NCI-H1417 (cell line): ENCODE data around the gene NT5DC3.
"Not testable (repeated sequence)": the region's sequence is repeated elsewhere in the genome, so short reads cannot be mapped to it uniquely, and the experiment has no call there.

Experiments used
- DNase-seq, 3 experiments: peaks; one replicate each; lab custom pipeline; 2025; lab: John Stamatoyannopoulos, UW

The NT5DC3 gene

GRCh38 chr12:103855896-103856657 is 15.0 kb upstream of the NT5DC3 start:
- no peak for DNase-seq

GRCh38 chr12:103855036-103855712 is 14.1 kb upstream of the NT5DC3 start:
- DNase-seq = peak in 1 of 3 experiments; percentile 75

- no peak for DNase-seq
Measured at GRCh38 chr12:103854372-103854973, 13.4 kb upstream of the NT5DC3 start.

GRCh38 chr12:103852498-103852997 is 11.5 kb upstream of the NT5DC3 start:
- DNase-seq = peak; percentile 76 to 98 (median 97)

GRCh38 chr12:103851127-103851526 is 10.1 kb upstream of the NT5DC3 start:
- peak in 1 of 3 experiments; percentile 56 for DNase-seq

GRCh38 chr12:103850429-103850828 is 9.4 kb upstream of the NT5DC3 start:
- DNase-seq = no peak

DNA sequence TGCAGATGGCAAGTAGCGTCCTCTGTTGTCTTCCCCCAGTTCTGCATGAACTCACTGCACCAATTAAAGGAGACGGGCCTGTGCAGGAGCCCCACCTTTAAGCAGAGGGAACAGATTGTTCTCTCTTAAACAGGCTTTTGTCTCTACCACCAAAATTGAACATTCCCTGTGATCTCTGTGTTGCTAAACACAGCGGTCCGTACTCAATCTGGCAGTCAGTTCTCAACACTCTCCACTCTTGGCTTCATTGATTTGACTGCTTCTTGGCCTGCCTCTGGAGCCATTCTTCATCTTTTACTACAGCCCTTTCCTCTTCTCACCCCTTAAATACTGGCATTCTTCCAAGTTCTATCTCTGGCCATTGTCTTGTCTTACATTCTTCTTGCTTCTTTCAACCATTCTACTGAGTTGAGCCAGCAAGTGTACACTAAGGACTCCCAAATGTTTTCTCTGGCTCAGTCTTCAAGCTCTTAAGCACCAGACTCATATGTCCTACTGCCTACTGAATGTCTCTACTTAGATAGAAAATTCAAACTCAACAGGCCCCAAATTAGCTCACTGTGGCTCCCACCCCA is 8.0 kb upstream of the NT5DC3 start:
- DNase-seq = no peak

DNA sequence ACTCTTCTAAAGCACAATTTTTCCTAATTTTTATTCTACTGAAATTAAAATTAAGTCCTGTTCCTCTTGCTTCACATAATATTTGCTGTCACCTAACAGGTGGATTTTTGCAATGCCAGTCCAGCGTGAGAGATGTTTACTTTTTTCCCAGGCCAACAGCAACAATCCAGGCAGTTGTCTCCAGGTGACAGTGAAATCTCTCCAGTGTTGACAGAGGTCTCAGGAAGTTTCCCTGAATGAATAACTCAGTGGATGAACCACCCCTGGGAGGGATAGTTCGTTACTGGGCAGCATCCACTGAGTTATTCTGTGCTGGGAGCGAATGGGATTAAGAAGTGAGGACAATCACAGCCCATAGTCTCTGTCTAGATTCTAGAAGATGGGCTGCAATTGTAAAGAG is 7.1 kb upstream of the NT5DC3 start:
- peak in 1 of 3 experiments; percentile 48 for DNase-seq

DNA sequence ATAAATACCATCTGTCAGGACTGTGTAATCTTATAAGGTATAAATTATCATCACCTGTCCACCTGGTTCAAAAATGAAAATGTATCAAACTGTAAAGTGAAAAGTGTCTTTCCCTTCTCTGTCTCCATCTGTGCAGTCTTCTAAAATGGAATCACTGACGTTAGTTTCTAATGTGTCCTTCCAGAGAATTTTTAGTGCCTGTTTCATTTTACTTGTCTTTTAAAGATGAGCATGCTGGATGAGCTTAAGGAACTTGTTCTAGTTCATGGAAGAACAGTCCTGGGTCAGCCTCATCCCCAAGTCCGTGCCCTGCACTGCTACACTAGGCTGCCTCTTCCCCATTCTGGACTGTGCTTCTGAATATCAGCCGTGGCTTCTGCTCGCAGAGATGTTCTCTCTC is 5.4 kb upstream of the NT5DC3 start:
- DNase-seq = no peak

GRCh38 chr12:103844305-103844704 is 3.3 kb upstream of the NT5DC3 start:
- no peak for DNase-seq

DNA sequence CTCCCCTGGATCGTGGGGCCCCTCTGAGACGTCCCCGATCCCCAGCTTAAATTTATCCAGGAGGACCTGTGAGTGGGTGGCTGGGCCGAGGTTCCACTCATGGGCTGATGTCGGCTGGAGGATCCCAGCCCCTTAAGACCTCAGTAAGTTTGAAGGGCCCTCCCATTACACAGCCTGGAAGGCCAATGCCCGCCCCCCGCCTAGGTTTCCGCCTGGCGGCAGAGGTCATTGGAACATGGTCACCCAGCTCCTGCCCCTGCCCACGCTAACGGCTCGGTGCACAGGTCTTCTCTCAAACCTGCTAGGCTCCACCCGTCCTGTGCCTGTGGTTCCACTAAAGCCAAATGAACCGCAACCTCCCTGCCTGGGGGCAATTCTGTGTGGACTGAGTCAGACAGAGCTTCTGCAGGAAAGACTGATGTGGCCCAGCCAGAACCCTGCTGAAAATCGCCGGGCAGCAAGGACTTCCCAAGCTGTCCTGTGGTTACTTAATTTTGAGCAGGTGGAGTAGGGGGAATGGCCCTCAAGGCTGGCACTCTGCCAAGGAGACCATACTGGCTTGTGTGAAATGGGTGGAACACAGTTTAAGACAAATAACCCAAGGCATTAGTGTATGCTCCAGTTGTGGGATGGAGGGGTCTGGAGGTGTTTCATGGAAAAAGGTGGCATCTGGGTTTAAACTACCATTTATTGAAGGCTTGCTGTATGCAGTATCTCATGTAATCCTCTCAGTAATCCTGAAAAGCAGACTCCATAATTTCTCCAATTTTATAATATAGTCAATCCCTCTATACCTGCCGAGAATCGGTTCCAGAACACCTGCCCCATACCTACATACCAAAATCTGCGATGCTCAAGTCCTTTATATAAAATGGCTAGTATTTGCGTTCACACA is 903 bp upstream of the NT5DC3 start:
- DNase-seq = peak; percentile 65 to 89 (median 79)

- peak in 1 of 3 experiments; percentile 46 for DNase-seq
Measured at GRCh38 chr12:103840462-103840875, 565 bp downstream of the NT5DC3 start.

- peak in 1 of 3 experiments; percentile 48 for DNase-seq
Measured at GRCh38 chr12:103839609-103840461, 1.2 kb downstream of the NT5DC3 start.

GRCh38 chr12:103839103-103839502 is 1.9 kb downstream of the NT5DC3 start:
- no peak for DNase-seq

- DNase-seq = no peak
Measured at GRCh38 chr12:103838254-103838914, 2.6 kb downstream of the NT5DC3 start.

DNA sequence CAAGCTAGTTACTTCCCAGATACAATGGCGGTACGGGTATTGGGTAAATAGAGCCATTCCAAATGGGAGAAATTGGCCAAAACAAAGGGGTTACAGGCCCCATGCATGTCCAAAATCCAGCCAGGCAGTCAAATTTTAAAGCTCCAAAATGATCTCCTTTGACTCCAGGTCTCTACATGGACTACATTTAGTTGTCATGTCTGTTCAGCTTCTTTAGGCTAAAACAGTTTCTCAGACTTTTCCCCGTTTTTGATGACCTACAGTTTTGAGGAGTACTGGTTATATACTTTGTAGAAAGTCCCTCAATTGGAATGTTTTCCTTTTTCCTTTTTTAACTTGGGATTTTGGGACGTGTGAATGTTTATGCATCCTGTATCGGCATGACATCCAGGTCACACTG is 4.7 kb downstream of the NT5DC3 start:
- DNase-seq = no peak

DNA sequence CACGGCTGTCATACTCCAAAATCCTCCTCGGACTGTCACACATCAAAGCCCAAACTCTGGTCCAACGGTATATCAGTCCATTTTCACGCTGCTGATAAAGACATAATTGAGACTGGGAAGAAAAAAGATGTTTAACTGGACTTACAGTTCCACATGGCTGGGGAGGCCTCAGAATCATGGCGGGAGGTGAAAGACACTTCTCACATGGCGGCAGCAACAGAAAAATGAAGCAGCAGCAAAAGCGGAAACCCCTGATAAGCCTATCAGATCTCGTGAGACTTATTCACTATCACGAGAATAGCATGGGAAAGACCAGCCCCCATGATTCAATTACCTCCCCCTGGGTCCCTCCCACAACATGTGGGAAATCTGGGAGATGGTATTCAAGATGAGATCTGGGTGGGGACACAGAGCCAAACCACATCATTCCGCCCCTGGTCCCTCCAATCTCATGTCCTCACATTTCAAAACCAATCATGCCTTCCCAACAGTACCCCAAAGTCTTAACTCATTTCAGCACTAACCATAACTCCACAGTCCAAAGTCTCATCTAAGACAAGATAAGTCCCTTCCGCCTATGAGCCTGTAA is 5.2 kb downstream of the NT5DC3 start:
- not testable (repeated sequence) for DNase-seq

DNA sequence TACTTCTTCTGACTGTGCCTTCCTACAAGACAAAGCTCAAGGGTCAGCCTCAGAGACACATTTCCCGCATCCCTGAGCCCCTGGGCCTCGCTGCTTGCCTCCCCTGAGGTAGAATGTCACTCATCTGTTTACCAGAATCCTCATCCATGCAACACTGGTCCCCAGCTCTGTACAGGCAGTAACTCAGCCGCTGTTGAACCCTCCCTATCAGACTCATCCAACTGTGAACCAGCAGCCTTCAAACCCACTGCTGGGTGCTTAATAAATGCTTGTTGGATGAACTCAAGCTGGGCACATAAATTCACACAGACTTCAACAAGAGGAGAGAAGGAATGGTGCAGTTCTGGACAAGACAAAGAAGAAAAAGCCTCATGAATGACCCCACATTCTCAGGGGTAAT is 6.1 kb downstream of the NT5DC3 start:
- no peak for DNase-seq

GRCh38 chr12:103833891-103834290 is 7.1 kb downstream of the NT5DC3 start:
- peak in 2 of 3 experiments; percentile 13 to 40 for DNase-seq
